Medulla oblongata (tissue), 1 donor: Measurements from ENCODE around the gene DGKZ.

ENCODE experiments used
- DNase-seq: peaks from one replicate; pipeline ENCODE4 v3.0.0-alpha.2; 2015; ENCODE audit errors: extremely low spot score

DGKZ gene

DNA sequence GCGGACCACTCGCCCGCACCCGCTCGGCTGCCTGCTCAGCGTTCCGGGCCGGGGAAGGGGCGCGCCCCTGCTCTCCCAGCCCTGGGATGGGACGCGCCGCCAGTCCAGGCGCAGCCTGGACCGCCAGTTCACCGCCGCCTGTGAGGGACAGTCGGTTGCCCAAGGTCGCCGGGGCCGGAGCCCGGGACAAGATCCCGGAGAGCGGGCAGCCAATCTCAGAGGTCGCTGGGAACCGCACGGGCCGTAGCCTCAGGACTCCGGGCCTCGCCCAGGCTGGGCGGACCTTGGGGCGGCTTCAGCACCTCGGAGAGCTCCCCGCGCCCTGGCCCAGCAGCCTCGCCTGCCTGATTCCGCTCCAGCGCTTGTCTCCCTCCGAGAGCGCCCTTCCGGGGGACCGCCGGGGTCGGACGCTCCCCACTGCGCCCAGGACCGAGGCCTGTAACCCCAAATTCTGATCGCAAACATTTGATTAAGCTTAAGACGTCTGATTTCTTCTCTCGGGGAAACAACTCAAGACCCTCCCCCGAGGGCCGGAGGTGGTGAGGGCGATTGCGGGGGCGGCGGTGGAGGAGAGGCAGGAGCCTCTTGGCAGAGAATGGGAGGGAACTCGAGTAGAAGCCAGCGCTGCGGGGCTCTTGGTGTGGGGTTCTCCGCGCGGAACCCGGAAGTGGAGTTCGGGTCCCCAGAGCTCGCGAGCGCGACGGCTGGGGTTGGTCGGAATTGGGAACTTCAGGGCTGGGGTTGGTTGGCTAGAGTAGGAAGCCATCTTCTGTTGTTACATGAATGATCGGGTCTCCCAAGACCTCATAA, 45.4 kb downstream of the DGKZ start:
- DNase-seq: peak; percentile 77

DNA sequence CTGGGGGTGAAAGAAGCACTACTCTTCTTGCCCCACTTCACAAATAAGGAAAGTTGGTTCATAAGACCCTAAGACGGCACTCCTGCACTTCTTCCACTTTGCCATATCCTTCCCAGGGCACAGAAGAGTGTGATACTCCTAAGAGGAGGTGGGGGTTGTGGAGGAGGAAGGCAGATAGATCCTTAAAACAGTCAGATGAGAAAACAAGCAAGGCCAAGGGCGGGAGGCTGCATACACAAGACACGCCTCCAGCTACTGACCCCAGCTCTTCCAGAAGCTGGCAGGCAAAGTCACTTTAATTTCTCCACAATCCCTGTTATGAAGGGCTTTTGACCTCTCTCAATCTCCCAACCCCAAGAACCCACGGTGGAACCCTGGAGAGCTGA, 46.0 kb downstream of the DGKZ start:
- DNase-seq: no peak

GRCh38 chr11:46393759-46394158, 46.5 kb downstream of the DGKZ start:
- DNase-seq: no peak

GRCh38 chr11:46397526-46397925, 50.3 kb downstream of the DGKZ start:
- DNase-seq: no peak

GRCh38 chr11:46402957-46403902, 56.0 kb downstream of the DGKZ start:
- no peak for DNase-seq

- DNase-seq: no peak
These were observed 57.3 kb downstream of the DGKZ start for GRCh38 chr11:46404476-46405017.

DNA sequence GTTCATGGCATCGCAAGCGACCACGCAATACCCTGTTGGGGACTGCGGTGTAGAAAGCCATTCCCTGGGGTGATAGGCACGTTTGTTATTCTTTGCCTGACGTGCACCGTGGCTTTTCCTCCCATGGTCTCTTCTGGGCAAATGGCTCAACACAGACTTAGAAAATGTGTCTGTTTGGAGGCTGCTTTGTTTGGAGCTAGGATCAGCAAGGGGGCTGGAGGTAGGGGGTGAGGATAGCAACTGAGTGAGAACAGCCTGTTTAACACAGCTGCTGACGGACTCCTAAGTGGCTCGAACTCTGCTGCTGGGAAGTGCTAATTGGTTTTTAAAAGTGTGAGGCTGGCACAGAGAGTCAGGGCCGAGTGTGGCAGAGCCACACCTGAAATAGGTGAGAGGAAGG, 60.4 kb downstream of the DGKZ start:
- no peak for DNase-seq

- no peak for DNase-seq
These were observed 61.2 kb downstream of the DGKZ start for GRCh38 chr11:46408407-46408986.

DNA sequence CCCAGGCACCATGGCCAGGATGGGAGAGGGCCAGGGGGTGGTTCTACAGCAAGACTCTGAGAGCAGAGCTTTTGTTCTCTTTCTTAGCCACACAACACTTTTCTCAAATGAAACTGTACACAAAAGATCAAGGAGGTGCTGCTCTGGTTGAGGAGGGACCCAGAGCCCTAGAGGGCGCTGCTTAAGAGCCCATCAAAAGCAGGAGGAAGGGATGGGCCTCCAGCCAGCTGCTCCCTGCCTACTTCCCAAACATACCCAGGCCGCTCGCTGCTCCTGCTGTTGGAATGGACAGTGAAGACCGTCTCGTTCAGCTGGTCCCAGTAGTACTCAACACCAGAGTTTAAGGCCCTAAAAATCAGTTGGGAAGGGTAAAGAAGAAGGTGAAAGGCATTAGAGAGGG, 62.8 kb downstream of the DGKZ start:
- DNase-seq: peak; percentile 22

- no peak for DNase-seq
These were observed 66.7 kb downstream of the DGKZ start for GRCh38 chr11:46413760-46414465.

- DNase-seq: no peak
These were observed 67.2 kb downstream of the DGKZ start for GRCh38 chr11:46414466-46414796.

DNA sequence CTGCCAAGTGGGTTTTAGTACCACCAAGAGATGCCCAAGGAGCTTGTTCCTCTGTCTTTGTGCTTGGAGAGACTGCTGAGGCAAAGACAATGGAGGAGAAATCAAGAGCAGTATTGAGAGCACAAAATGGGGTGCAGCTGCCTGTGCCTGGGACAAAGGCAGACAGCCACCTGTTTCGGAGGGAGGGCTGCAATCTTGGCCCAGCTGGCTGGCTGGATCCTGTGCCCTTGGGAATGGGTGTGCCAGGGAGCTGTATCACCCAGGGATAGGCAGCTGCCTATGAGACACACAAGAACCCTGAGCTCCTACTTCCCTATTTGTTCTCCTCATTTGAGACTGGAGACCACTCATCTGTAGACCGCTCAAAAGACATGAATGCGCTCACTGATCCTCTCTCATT, 67.6 kb downstream of the DGKZ start:
- DNase-seq: no peak

GRCh38 chr11:46417711-46418110, 70.4 kb downstream of the DGKZ start:
- no peak for DNase-seq

- DNase-seq: no peak
These were observed 71.5 kb downstream of the DGKZ start for GRCh38 chr11:46418751-46419150.

DNA sequence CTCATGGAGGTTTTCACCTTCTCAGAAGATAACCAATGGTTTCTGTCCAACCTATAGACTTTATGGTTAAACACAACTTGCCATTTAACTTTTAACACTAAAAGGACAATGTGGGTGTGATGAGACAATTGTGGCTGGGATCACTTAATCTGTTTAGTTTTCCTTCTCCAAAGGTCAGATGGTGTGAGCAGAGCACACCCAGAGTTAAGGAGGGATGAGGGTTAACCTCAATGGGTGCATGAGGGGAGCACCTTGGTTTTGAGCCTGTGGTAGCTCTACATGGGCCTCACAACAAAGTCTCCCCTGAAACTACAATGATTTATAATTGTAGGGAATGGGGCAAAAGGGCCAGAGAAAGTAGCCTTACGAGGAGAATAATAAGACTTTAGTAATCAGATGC, 73.2 kb downstream of the DGKZ start:
- DNase-seq: no peak

GRCh38 chr11:46421257-46421880, 74.1 kb downstream of the DGKZ start:
- no peak for DNase-seq

DNA sequence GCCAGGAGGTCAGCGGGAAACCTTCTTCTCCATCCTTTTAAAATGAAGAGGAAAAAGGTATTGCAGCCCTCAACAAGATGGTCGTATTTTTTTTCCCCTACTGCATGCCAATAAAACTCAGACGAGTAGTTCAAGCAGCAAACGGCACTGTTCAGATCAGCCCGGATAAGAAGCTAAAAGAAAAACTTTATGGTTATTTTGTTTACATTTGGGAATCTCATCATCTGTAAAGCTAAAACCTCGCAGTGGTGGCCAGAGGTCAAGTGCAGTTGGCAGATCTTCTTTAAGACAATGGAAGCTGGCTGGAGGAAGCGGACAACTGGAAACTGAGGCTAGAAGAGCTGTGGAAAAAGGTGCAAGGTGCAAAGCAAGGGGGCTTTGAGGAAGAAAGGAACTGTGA, 75.3 kb downstream of the DGKZ start:
- no peak for DNase-seq

- no peak for DNase-seq
These were observed 79.1 kb downstream of the DGKZ start for GRCh38 chr11:46426233-46426991.

DNA sequence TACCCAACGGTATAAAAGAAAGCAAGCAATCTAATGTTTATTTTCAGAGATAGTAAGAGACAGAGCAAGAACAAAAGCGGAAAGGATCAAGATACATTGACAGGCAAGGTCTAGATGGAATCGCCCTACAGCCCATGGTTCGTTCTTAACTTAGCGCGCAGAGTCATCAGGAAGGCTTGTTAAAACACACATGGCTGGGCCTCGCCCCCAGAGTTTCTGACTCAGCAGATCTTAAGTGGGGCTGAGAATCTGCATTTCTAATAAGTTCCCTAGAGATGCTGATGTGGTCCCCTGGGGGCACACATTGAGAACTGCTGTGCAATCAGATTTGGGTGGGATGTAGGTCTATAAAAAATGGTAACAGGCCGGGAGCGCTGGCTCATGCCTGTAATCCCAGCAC, 80.1 kb downstream of the DGKZ start:
- no peak for DNase-seq

GRCh38 chr11:46429717-46430116, 82.5 kb downstream of the DGKZ start:
- no peak for DNase-seq
